PFSK-1 (cell line): ENCODE measurements around the gene CHCHD1.
A peak's percentile ranks its signal among the peaks of the same experiment; 100 is the strongest.

Experiments used
- FOXP2 ChIP-seq: optimal IDR thresholded peaks from 2 replicates; pipeline ENCODE3; 2011; ENCODE audit warnings: borderline replicate concordance, control low read depth, inconsistent platforms; ENCODE audit not compliant: insufficient read depth; ENCODE audit errors: extremely low read length, extremely low read depth
- POLR2AphosphoS5 ChIP-seq: IDR thresholded peaks from 2 replicates; pipeline ENCODE4 v1.6.1; 2012; ENCODE audit warnings: low read depth, mild to moderate bottlenecking, control low read depth, low read length, moderate library complexity
- REST ChIP-seq, 2 experiments: IDR thresholded peaks; 2 replicates each; pipeline versions ENCODE4 v1.6.1 to v1.8.0; 2011 to 2012; ENCODE audit warnings: low read depth in 2 of 2, low read length in 2 of 2, control low read depth in 1 of 2, inconsistent platforms in 1 of 2, mild to moderate bottlenecking in 1 of 2, moderate library complexity in 1 of 2; ENCODE audit not compliant: insufficient read depth in 1 of 2
- SIN3A ChIP-seq: IDR thresholded peaks from 2 replicates; pipeline ENCODE4 v1.6.1; 2012; ENCODE audit warnings: mild to moderate bottlenecking, low read length, moderate library complexity, borderline replicate concordance; ENCODE audit not compliant: insufficient read depth
- TAF1 ChIP-seq: IDR thresholded peaks from 2 replicates; pipeline ENCODE4 v1.6.1; 2012; ENCODE audit warnings: low read length, control low read depth, borderline replicate concordance; ENCODE audit not compliant: insufficient read depth

Gene CHCHD1

GRCh38 chr10:73800560-73801252 is 18.9 kb downstream of the CHCHD1 start:
- TF ChIP-seq POLR2AphosphoS5 (no peak), TAF1 (no peak), SIN3A (no peak), REST (IDR thresholded peaks at IDR 0.05; ENCODE audit: insufficient read depth in 1 of 2, low read depth in 2 of 2, low read length in 2 of 2) (no peak), FOXP2 (no peak)

GRCh38 chr10:73801253-73801590 is 19.4 kb downstream of the CHCHD1 start:
- TF ChIP-seq TAF1 (no peak), REST (IDR thresholded peaks at IDR 0.05; ENCODE audit: insufficient read depth in 1 of 2, low read depth in 2 of 2, low read length in 2 of 2) (no peak), SIN3A (no peak), POLR2AphosphoS5 (no peak), FOXP2 (no peak)

- TF ChIP-seq POLR2AphosphoS5: 0 out of 2 replicates have a peak, but pooled peaks have one; percentile 10
- no peak for TF ChIP-seq REST (IDR thresholded peaks at IDR 0.05; ENCODE audit: insufficient read depth in 1 of 2, low read depth in 2 of 2, low read length in 2 of 2)
- TF ChIP-seq SIN3A: no peak
These were observed 20.6 kb downstream of the CHCHD1 start for GRCh38 chr10:73802276-73802991.

GRCh38 chr10:73803680-73804286 is 21.9 kb downstream of the CHCHD1 start:
- TF ChIP-seq SIN3A (no peak), FOXP2 (no peak), TAF1 (no peak)

GRCh38 chr10:73806176-73806950 is 24.5 kb downstream of the CHCHD1 start:
- TF ChIP-seq POLR2AphosphoS5 (no peak), SIN3A (no peak), FOXP2 (no peak), REST (IDR thresholded peaks at IDR 0.05; ENCODE audit: insufficient read depth in 1 of 2, low read depth in 2 of 2, low read length in 2 of 2) (no peak), TAF1 (no peak)
